Stimulated activated CD8-positive, alpha-beta memory T cell treated with anti-CD3 and anti-CD28 coated beads, Interleukin-7, amount 100 ng/mL, for 1 hour (primary cell): ENCODE measurements around the gene MB.
"Not testable (repeated sequence)": the region's sequence is repeated elsewhere in the genome, so short reads cannot be mapped to it uniquely, and the experiment has no call there.

Source experiments
- DNase-seq, 2 donors: peaks; one replicate each; pipeline ENCODE4 v3.0.0-alpha.2; 2020; ENCODE audit warnings: low read depth in 2 of 2

Gene MB

DNA sequence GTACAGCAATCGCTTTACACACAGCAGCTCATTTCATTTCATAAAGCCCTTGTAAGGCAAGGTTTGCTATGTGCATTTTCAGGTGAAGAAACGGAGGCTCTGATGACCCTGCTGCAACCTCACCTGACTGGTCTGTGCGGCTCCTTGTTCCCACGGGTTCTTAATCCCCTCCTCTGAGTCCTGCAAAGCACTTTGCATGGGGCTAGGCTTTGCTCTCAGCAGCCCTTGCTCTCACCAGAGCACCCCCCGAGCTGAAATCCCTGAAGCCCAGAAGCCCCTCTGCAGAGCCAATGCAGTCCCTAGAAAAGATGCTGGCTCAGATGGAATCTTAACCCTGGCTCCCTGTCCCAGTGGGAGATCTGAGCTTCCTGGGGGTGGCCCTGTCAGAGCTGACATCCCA, 20.1 kb upstream of the MB start:
- DNase-seq = no peak

DNA sequence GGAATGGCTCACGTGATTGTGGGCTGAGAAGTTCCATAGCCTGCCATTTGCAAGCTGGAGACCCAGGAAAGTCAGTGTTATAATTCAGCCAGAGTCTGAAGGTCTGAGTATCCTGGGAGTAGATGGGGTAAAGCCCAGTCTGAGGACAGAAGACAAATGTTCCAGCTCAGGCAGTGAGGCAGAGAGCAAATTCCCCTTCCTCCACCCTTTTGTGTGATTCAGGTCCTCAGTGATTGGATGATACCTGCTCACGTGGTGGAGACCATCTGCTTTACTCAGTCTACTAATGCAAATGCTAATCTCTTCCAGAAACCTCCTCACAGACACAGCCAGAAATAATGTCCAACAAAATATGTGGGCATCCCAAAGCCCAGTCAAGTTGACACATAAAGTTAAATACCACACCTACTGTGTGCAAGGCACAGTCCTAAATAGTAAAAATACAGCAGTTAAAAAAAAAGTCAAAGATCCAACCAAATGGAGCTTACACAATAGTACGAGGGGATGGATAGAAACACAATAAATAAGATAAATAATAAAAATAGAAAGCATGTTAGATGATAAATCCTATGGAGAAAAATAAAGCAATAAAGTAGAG, 17.9 kb upstream of the MB start:
- DNase-seq = no peak

DNA sequence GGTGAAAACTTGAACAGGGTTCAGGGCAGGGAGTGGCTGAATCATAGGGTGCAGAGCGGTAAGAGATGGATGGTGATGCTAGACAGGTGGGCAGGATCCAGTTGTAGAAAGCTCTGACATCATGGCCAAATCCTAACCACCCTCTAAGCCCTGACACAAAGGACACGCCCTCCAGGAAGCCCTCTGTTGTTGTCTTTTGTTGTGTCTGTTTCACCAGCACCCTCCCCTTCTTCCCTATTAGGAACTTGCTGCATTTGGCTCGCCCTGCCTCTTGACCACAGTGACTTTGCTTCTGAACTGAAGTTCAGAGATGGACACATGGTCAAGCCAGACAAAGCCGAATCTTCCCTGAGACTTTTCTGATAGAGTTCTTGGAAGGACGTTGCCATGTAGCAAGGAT, 16.9 kb upstream of the MB start:
- no peak for DNase-seq

DNA sequence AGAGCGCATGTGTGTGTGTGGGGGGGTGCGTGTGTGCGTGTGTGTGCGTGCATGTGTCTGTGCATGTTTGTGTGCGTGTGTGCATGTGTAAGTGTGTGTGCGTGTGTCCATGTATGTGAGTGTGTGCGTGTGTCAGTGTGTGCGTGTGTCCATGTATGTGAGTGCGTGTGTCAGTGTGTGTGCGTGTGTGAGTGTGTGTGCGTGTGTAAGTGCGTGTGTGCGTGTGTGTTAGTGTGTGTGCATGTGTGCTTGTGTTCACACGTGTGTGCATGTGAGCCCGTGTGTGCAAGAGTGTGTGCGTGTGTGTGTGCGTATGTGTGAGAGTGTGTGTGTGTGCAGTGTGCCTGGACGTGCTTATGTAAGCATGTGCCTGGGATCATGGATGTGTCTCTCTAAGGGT, 16.4 kb upstream of the MB start:
- no peak for DNase-seq

DNA sequence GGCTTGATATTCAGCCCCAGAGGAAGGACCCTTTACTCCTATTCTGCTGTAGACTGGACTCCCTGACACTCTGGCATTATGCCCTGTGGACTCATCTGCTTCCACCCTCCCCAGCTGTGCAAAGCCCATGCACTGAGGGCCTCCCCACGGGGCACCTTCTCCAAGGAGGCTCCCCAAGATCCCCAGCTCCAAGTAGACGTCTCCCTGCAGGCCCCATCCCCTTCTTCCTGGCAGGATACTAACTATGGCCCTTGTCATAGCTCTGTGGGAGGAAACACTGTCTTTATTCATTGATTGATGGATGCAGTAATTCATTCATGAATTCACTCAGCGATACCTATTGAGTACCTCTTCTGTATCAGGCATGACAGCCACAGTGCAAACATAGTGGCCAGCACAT, 15.8 kb upstream of the MB start:
- DNase-seq = no peak

DNA sequence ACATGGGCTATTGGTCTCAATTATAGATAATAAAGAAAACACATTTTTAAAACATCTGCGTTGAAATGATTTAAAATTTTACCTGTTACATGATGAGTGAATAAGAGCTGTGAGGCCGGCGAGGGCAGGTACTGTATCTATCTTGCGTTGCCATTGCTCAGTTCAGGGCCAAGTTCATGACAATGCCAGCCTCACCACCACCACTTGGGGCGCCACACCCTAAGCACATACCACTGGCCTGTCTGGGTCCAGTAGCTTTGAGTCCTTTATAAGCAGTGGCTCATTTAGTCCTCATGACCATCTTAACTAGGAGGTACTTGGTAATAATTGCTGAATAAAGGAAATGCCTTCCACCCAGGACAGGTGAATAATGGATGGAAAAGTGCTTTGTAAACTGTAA, 14.5 kb upstream of the MB start:
- DNase-seq = no peak

DNA sequence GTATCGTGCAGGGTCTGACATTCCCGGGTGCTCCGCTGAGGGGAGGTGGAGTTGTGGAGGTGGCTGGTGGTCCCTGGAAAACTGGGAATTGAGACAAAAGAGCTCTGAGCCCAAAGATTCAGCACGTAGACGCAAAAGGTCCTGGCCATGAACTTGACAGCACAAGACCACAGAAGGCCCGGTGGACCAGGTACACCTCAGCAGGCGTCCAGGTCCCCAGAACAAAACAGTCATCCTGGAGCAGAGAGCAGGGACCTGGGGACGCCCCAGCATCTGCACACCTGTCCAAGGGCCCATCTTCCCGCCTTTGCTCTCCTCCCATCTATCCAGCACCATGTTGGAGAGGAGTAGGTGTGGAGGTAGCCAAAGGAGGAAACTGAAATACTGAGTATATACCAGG, 13.8 kb upstream of the MB start:
- no peak for DNase-seq

DNA sequence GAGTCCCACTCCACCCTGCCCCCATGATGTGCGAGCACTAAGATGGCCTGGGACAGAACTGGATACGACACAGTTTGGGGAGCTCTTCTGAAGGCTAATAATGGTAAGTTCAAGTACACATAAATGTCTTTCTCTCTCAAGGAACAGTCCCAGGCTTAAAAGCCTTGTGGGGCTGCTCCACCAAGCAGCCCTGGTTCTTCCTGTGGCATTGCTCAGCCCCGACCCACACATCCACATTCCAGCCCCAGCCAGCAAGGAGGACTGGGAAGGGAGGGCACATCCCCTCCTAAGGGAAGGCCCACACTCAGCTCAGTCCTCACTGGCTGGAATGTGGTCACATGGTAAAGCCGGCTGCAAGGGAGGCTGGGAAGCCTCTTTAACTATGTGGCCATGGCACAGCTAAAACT, 13.3 kb upstream of the MB start:
- no peak for DNase-seq

DNA sequence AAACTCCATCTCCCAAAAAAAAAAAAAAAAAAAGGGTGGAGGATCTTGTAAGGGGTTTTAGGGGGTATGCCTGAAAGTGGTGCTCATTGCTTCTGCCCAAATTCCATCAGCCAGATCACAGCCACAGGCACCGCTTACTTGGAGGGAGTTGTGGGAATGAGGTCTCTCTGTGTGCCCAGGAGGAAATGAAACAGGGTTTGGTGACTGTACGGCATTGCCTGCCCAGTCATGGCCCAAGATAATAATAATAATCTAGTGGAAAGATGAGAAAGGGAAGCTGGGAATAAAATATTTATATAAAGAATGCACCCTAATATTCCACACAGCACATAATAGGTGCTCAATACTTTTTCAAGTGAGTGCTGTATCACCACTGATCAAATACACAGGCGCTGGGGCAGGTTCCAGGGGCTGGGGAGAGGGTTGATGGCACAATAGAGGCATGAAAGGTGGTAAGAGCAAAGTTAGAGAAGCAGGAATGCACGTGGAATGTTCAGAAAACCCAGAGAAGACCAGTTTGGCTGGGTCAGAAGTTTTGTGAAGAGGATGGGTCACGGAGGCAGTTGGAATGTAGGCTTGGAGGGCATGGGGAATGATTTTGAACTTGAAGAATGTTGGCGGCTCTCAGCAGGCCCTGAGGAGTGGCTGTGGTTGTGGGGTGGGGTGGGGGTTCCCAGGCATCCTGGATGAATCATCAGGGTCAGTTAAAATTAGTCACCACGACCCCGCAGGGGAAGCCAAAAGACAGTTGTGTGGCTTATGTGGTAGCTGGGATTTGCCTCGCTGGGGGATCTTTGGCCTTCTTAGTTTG, 12.5 kb upstream of the MB start:
- DNase-seq = peak in 1 of 2 donors; percentile 24

DNA sequence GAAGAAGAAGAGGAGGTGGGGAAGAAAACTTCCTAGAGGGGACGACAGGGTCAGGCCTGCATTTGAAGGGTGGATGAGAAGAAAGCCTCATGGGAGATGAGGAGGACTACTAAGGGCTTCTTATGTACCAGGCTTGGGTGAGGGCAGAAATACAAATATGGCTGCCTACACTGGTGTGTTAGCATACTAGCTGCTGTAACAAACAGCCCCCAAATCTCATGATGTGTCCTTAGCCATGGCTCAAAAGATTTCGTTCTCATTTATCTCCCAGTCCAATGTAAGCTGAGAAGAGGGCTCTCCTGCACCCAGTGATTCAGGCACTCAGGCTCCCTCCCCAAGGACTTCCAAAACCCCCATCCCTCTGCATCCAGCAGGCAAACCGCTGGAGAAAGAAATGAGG, 11.6 kb upstream of the MB start:
- no peak for DNase-seq

DNA sequence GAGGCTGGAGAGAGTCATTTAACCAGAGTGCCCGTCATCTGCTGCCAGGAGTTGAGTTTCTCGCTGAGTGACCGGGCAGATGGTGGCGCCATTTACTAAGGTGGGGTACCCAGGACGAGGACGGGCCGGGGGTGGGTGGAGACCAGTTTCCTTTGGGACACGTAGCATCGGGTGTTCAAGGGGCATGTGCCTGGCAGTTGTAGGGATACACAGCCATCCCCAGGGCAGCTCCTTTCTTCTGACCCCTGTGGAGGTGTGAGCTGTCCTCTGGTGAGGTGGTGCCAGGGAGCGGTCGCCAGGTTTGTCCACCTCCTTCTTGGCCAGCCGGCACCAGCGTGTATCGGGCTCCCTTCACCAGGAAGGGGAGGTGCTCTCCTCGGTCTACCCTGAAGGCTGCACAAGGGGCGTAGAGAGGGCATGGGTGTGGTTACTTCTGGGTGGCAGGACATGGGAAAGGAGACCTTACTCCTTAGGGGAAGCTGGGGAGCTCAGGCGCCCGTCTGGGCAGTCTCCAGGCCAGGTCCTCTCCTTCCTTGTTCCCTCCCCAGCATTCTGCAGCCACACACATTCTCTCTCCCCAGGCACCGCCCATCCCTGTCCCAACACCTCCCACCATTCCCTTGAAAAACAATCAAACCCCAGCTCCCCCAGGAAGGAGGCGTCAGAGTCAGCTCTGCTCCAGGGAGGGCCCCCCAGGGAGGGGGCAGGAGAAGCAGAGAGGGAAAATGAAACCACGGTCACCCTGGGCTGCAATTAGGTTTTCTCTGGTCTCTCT, 10.3 kb upstream of the MB start:
- peak in 1 of 2 donors; percentile 29 for DNase-seq

DNA sequence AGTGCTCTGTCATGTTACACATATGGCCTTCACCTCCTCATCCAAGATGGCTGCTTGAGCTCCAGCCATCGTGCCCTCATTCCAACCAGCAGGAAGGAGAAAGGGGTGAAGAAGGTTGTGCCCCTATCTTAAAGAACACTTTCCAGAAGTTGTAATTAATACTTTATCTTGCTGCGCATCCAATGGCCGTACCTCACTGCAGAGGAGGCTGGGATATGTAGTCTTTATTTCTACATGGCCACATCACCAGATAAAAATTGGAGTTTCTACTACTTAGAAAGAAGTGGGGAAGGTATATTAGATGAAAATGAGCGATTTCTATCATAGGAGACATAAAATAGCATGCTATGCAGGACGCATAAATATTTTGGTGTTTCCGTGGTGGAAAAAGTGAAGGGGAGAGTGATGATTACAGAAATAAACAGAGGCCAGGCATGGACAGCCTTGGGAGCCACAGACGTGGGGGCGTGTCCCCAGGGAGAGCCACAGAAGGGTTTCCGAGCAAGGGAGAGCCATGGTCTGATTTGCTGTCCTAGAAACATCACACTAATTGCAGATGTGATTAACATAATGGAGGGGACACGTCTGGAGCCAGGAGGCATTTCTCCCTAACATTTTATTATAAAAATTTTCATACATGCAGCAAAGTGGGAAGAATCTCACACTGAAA, 8.8 kb upstream of the MB start:
- no peak for DNase-seq

DNA sequence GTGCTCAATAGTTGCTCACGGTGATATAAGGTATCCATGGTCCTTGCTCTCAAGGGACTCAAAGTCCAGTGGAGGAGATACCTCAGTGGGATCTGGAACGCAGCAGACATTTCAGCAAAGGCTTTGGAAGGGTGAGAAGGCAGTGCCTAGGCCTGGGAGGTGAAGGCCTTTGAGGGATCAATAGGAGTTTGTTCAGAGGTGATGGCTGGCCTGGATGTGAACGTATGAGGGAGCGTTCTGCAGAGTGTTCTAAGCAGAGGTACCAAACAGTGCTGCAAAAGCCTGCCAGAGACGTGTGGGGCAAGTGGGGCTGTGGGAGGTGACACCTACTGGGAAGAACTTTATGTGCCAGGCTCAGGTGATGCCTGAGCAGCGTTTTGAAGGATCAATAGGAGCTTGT, 7.4 kb upstream of the MB start:
- DNase-seq = no peak

DNA sequence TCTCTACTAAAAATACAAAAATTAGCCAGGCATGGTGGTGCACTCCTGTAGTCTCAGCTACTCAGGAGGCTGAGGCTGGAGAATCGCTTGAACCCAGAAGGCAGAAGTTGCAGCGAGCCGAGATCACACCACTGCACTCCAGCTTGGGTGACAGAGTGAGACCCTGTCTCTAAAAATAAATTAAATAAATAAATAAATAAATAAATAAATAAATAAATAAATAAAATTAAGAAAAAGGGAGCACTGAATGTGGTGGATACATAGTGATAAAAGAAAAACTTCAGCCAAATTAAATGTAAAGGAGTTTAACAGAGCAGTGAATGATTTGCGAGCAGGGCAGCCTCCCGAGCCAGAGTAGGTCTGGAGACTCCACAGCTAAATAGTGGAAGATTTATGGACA, 6.8 kb upstream of the MB start:
- not testable (repeated sequence) for DNase-seq

DNA sequence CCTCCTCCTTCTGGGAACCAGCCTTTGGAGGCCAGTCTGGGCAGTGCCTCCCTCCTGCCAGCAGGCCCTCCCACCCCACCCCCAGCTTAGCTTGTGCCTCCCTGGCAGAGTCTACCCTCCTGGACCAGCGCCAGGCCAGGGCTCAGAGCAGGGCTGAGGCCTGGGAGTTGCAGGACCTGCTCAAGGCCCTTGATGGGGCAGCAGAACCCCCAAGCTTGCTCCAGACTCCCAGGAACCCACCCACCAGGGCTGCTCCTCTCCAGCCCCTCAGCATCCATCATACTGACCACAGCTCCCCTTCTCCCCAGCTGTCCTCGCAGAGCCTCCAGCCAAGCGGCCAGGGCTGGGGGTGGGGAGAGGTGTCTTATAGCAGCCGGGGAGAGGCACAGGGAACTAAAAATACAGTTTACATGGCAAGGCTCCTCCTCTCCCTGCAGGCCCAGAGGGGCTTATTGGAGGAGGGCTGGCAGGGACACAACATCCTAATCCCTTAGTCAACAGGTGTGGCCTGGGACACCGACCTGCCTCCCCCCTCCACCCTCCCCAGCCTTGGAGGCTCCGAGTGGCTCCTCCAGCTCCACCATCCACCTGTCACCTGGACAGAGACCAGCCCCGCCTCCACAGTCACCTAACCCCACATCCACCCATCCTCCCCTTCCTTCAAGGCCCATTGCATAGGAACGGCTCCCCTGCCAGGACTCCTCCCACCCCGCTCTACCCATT, 5.2 kb upstream of the MB start:
- no peak for DNase-seq

DNA sequence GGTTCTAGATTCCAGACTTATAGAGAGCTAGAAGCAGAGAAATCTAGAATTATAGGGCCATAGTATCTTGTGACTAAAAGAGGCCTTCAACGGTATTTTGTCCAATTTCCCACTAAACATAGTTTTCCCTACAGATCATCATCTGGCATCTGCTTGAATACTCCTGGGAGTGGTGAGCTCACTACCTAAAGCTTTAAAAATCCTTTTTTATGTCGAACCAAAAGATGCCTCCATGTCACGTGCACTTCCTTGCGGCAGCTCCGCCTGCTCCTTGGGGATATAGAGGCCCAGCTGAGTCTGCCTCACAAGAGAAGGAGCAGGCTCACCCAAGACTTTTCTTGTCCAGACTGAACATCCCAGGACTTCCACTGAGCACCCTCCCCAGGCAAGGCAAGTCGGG, 4.3 kb upstream of the MB start:
- DNase-seq = no peak

DNA sequence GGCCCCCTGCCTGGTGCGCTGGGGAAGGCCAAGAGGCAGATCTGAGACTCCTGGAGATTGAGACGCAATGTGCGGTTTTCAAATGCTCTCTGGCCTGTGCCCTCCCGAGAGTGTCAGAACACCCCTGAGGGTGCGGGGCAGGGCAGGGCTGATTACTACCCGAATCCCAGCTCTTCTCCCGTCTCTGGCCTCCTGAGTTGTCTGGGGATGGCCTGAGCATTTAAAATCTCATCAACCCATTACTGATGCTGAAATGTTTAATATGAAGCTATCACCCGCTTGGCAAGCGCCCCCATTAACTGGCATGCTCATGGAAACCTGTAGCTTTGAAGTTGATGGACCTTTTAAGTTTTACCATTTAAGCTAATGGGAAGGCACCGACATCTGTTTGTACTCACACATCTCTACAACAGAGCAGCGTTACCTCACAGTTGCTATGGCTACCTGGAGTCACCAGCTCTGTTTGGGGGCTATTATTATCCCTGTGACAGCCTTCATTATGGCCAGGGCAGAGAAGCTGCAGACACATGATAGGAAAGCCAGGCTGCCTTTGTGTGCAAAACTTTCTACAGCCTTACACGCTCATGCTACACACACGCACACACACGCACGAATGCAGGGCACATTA, 3.6 kb upstream of the MB start:
- no peak for DNase-seq

DNA sequence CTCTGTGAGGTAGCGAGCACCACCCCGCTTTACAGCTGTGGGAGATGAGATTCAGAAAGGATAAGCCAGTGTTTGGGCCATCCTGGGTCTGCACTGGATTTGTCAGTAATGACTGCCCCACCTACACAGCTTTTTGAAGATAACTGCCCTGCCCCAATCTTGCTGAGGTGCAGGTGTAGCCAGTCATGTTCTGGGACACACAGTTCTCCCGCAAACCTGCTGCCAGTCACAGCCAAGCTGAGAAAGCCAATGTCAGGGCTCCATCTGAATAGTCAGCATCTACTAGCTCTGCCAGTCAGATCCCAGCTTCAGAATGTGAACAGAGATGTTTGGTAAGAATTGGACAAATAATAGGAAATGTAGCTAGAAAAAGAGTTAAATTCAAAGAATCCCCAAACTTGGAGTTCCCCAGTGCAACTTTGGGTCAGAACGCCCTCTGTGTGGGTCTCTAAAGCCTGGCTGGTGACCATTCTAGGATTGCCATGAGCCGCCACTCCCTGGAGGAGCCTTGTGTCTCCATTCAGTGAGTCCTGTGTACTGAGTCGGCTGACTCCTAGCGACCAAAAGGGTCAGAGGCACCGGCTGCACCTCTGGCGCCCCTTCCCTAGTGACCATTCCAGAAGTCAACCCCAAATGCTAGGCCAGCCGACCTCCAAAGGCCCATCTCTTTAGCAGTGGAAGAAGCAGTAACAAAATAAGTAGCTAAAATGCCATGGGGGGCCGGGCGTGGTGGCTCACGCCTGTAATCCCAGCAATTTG, 2.4 kb upstream of the MB start:
- DNase-seq = no peak

DNA sequence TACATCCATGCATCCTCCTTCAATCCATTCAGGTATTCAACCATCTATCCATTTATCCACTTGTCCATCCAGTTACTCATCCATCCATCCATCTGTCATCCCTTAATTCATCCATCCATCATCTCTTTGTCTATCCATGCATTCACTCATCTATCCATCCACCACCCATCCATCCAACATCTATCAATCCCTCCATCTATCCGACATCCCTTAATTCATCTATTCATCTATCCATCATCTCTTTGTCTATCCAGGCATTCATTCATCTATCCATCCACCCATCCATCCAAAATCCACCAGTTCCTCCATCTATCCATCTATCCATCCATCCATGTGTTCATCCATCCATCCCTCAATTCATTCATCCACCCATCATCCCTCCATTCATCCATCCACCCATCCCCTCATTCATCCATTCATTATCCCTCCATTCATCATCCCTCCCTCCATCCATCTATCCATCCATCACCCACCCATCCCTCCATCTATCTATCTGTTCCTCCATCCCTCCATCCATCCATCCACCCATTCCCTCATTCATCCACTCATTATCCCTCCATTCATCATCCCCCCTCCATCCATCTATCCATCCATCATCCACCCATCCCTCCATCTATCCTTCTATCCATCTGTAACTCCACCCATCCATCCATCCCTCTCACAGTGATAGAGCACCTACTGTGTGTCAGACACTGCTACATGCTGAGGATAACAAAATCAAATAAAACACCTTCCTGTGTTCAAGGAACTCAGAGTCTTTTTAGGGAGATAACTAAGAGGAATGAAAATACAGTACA, 1.5 kb upstream of the MB start:
- no peak for DNase-seq

DNA sequence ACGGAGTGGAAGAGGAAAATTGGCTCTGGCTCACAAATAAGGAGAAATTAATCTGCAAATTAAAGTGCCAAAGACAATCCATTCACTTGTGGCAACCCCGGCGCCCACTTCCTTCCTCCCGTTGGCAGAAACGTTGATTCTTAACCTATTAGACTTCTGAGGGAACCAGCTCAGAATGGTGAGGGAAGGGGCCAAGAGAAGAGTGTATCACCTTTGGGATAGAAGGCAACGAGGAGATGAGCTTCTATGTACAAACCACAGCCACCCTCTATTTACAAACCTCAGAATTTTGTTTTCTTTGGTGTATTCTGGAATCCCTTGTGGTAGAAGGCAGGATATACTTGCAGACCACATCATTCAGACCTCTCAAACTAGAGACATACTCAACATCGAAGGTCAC, 1.1 kb downstream of the MB start:
- DNase-seq = no peak
